ENCODE data around the gene KIF26A. TPM values are rescaled to one million over a fixed set of nuclear protein-coding genes. Genes with fewer than 3 reads are reported as not detected.

KIF26A gene
- total RNA-seq, 1 donor from 2014 or later = 1.4 TPM

DNA sequence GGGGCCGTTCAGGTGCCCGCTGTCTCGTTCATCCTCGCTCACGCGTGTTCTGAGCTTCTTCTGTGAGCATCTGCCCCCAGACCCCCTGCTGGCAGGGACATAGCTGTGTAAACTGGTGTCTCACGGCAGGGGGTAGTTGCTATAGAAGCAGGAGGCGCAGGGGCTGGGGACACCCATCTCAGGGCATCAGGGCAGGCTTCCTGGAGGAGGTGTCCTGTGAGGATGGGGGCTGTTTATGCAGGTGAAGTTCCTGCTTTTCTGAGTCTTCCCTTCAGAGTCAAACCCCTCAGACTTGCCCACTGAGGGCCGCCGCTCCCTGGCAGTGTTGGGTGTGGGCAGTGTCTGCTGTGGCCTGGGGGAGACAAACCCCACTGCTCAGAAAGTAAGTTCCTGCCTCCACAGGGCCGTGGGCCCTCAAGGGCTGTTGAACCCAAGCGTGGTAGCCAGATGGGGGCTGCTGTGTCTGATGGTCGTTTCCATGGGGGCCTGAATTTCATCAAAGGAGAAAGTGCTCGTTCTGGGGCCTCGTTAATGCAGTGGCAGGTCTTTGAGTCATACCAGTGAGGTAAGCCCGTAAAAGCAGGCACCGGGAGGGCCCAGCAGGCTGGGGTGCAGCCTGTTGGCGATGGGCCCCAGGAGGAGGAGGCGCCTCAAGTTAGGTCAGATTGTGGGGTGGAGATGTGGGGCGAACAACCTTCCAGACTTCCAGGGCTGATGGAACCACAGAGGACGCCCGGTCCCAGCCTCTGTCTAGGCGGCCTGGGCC is 23.4 kb downstream of the KIF26A start:
- H3K4me1 Mint-ChIP-seq (ENCODE audit: low read depth, unreplicated experiment) = no peaks in the 10 kb centered on the region
- Histone ChIP-seq H3K4me2 (ENCODE audit: low read length) (no peak overlapping the region), H3K9me3 (ENCODE audit: insufficient read depth, low read depth, low read length) (no peaks in the 10 kb centered on the region), H3K9ac (ENCODE audit: low read length) (no peak overlapping the region), H4K20me1 (ENCODE audit: insufficient read depth, low read length) (no peaks in the 10 kb centered on the region), H3K4me1 (ENCODE audit: insufficient read depth, low read length) (no peaks in the 10 kb centered on the region), H3K36me3 (ENCODE audit: insufficient read depth, low read length) (no peaks in the 10 kb centered on the region), H3K4me3 (ENCODE audit: insufficient read depth, low read depth, low read length) (no peak overlapping the region), H3K79me2 (ENCODE audit: insufficient read depth, low read length) (no peaks in the 10 kb centered on the region), H2AFZ (ENCODE audit: low read depth, low read length) (no peak overlapping the region), H3K27me3 (ENCODE audit: insufficient read depth, low read length) (no peaks in the 10 kb centered on the region), H3K27ac (ENCODE audit: low read depth, low read length) (no peak overlapping the region)
- no peaks in the 10 kb centered on the region for H3K9me3 Mint-ChIP-seq (ENCODE audit: unreplicated experiment)
- DNase-seq (ENCODE audit: low read depth) (no peak), FAIRE-seq (no peak)
- H3K27me3 Mint-ChIP-seq (ENCODE audit: low read depth, unreplicated experiment) = peaks cover 2% of the 10 kb centered on the region
- H3K27ac Mint-ChIP-seq (ENCODE audit: unreplicated experiment) = no peak overlapping the region
- H3K36me3 Mint-ChIP-seq (ENCODE audit: low read depth, unreplicated experiment) = no peaks in the 10 kb centered on the region
- no peak overlapping the region for H3K4me3 Mint-ChIP-seq (ENCODE audit: unreplicated experiment)
- TF ChIP-seq EZH2 (IDR thresholded peaks at IDR 0.05; ENCODE audit: insufficient read depth, low read length) = no peak
- TF ChIP-seq, protein P1, sequence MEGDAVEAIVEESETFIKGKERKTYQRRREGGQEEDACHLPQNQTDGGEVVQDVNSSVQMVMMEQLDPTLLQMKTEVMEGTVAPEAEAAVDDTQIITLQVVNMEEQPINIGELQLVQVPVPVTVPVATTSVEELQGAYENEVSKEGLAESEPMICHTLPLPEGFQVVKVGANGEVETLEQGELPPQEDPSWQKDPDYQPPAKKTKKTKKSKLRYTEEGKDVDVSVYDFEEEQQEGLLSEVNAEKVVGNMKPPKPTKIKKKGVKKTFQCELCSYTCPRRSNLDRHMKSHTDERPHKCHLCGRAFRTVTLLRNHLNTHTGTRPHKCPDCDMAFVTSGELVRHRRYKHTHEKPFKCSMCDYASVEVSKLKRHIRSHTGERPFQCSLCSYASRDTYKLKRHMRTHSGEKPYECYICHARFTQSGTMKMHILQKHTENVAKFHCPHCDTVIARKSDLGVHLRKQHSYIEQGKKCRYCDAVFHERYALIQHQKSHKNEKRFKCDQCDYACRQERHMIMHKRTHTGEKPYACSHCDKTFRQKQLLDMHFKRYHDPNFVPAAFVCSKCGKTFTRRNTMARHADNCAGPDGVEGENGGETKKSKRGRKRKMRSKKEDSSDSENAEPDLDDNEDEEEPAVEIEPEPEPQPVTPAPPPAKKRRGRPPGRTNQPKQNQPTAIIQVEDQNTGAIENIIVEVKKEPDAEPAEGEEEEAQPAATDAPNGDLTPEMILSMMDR (IDR thresholded peaks at IDR 0.05; ENCODE audit: insufficient read depth, low read depth, low read length) = no peak

GRCh38 chr14:104162495-104162894 is 24.1 kb downstream of the KIF26A start:
- Histone ChIP-seq H3K4me2 (ENCODE audit: low read length) (no peak overlapping the region), H4K20me1 (ENCODE audit: insufficient read depth, low read length) (no peaks in the 10 kb centered on the region), H3K79me2 (ENCODE audit: insufficient read depth, low read length) (no peaks in the 10 kb centered on the region), H3K27me3 (ENCODE audit: insufficient read depth, low read length) (no peaks in the 10 kb centered on the region), H3K27ac (ENCODE audit: low read depth, low read length) (no peak overlapping the region), H3K4me3 (ENCODE audit: insufficient read depth, low read depth, low read length) (no peak overlapping the region), H3K4me1 (ENCODE audit: insufficient read depth, low read length) (no peaks in the 10 kb centered on the region), H2AFZ (ENCODE audit: low read depth, low read length) (no peak overlapping the region), H3K36me3 (ENCODE audit: insufficient read depth, low read length) (no peaks in the 10 kb centered on the region), H3K9ac (ENCODE audit: low read length) (no peak overlapping the region), H3K9me3 (ENCODE audit: insufficient read depth, low read depth, low read length) (no peaks in the 10 kb centered on the region)
- FAIRE-seq (no peak), DNase-seq (ENCODE audit: low read depth) (no peak)
- Mint-ChIP-seq H3K4me3 (ENCODE audit: unreplicated experiment) (no peak overlapping the region), H3K4me1 (ENCODE audit: low read depth, unreplicated experiment) (no peaks in the 10 kb centered on the region), H3K9me3 (ENCODE audit: unreplicated experiment) (no peaks in the 10 kb centered on the region), H3K27me3 (ENCODE audit: low read depth, unreplicated experiment) (peaks cover 2% of the 10 kb centered on the region), H3K27ac (ENCODE audit: unreplicated experiment) (no peak overlapping the region), H3K36me3 (ENCODE audit: low read depth, unreplicated experiment) (no peaks in the 10 kb centered on the region)
- TF ChIP-seq, protein P1 (IDR thresholded peaks at IDR 0.05; ENCODE audit: insufficient read depth, low read depth, low read length) = no peak
- TF ChIP-seq EZH2 (IDR thresholded peaks at IDR 0.05; ENCODE audit: insufficient read depth, low read length) = no peak

- H3K9ac ChIP-seq (ENCODE audit: low read length) = no peak overlapping the region
- no peak for FAIRE-seq
- H4K20me1 ChIP-seq (ENCODE audit: insufficient read depth, low read length) = no peaks in the 10 kb centered on the region
- Mint-ChIP-seq H3K27ac (ENCODE audit: unreplicated experiment) (no peak overlapping the region), H3K9me3 (ENCODE audit: unreplicated experiment) (no peaks in the 10 kb centered on the region), H3K4me1 (ENCODE audit: low read depth, unreplicated experiment) (no peaks in the 10 kb centered on the region), H3K36me3 (ENCODE audit: low read depth, unreplicated experiment) (no peaks in the 10 kb centered on the region), H3K27me3 (ENCODE audit: low read depth, unreplicated experiment) (peaks cover 2% of the 10 kb centered on the region), H3K4me3 (ENCODE audit: unreplicated experiment) (no peak overlapping the region)
- H3K79me2 ChIP-seq (ENCODE audit: insufficient read depth, low read length) = no peaks in the 10 kb centered on the region
- no peak for TF ChIP-seq EZH2 (IDR thresholded peaks at IDR 0.05; ENCODE audit: insufficient read depth, low read length)
- TF ChIP-seq, protein P1 (IDR thresholded peaks at IDR 0.05; ENCODE audit: insufficient read depth, low read depth, low read length) = no peak
- H3K4me2 ChIP-seq (ENCODE audit: low read length) = no peak overlapping the region
- H3K9me3 ChIP-seq (ENCODE audit: insufficient read depth, low read depth, low read length) = no peaks in the 10 kb centered on the region
- H3K4me1 ChIP-seq (ENCODE audit: insufficient read depth, low read length) = no peaks in the 10 kb centered on the region
- H3K27ac ChIP-seq (ENCODE audit: low read depth, low read length) = no peak overlapping the region
- no peaks in the 10 kb centered on the region for H3K27me3 ChIP-seq (ENCODE audit: insufficient read depth, low read length)
- DNase-seq (ENCODE audit: low read depth) = no peak
- H3K4me3 ChIP-seq (ENCODE audit: insufficient read depth, low read depth, low read length) = no peak overlapping the region
- no peak overlapping the region for H2AFZ ChIP-seq (ENCODE audit: low read depth, low read length)
- H3K36me3 ChIP-seq (ENCODE audit: insufficient read depth, low read length) = no peaks in the 10 kb centered on the region
These were observed 25.2 kb downstream of the KIF26A start for GRCh38 chr14:104163541-104163940.

Measured in astrocyte (in vitro differentiated cells and primary cell).